ENCODE measurements around the gene MRPL10. TPM values are rescaled to one million over a fixed set of nuclear protein-coding genes. Genes with fewer than 3 reads are reported as not detected.

MRPL10 gene
- total and polyA plus RNA-seq, 10 of the 15 experiments (the other 5 are each of a cell fraction or from before 2014, with no cell fraction given): 18.9 to 61.9 (median 47.3) TPM

DNA sequence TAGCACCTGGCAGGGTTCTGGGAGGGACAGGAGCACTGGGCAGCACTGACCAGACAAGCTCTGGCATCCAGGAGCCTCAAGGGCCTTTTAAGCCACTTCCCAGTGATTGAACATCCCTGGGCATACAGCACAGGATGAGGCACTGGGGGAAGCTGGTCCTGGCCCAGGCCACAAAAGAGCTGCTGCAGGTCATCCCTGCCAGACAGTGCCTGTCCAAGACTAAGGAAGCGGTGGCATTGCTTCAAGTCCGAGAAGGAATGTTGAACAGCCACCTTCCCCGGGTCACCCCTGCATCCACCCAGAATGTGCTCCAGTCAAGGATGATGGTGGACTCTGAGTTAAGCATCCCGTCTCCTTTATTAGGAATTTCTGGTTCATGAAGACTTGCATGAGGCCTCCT is 8.6 kb downstream of the MRPL10 start:
- FAIRE-seq (no peak), DNase-seq (ENCODE audit: low read depth, low spot score) (no peak), ATAC-seq (no peak)
- CTCF ChIA-PET: interaction anchor here (1.3 to 2.5 kb wide), 6 partner anchors 8 to 170 kb away, joined by 3 to 20 read pairs (median 6); partner anchors contain the start of genes LRRC46, MRPL10 and SCRN2
- 98% methylated on average over 4 of the region's 4 CpGs for WGBS (ENCODE audit: insufficient coverage, insufficient replicate concordance, low lambda C conversion rate, missing lambda C conversion rate)
- Histone ChIP-seq H3K4me3 (no peak overlapping the region), H3K27me3 (replicated peaks in 1 of 2; ENCODE audit: control insufficient read depth in 2 of 2, insufficient read depth in 2 of 2, low read length in 1 of 2) (no peaks in the 10 kb centered on the region), H3K79me2 (ENCODE audit: control insufficient read depth, insufficient read depth, low read length) (peaks cover 7% of the 10 kb centered on the region; the same call in 1 of the 2 replicates), H3K9ac (ENCODE audit: control insufficient read depth, insufficient read depth, low read length) (no peak overlapping the region), H3K4me1 (ENCODE audit: control insufficient read depth, insufficient read depth, low read length) (peaks cover 10% of the 10 kb centered on the region), H4K20me1 (ENCODE audit: control insufficient read depth, insufficient read depth) (no peaks in the 10 kb centered on the region), H3K36me3 (ENCODE audit: control insufficient read depth in 2 of 2, insufficient read depth in 2 of 2, low read length in 1 of 2) (peaks cover 11 to 16% of the 10 kb centered on the region in 2 experiments; a peak in 3 of 4 replicates), H3K4me2 (ENCODE audit: control insufficient read depth, insufficient read depth) (no peak overlapping the region), H2AFZ (ENCODE audit: control insufficient read depth, low read depth, low read length) (no peak overlapping the region), H3K9me3 (replicated peaks; ENCODE audit: control insufficient read depth, insufficient read depth, low read length) (no peaks in the 10 kb centered on the region), H3K27ac (ENCODE audit: control insufficient read depth, insufficient read depth) (no peak overlapping the region)
- POLR2A ChIA-PET: interaction anchor here (1.9 to 2.1 kb wide), 2 partner anchors 9 to 18 kb away, joined by 5 to 14 read pairs; partner anchors contain the start of genes LRRC46, MRPL10 and SCRN2
- intact Hi-C loops (cut with micrococcal nuclease; ENCODE audit: unreplicated experiment): no loop called here
- TF ChIP-seq SIX5 (IDR thresholded peaks at IDR 0.05; ENCODE audit: low read depth, low read length, severe bottlenecking): no peak
- TF ChIP-seq POLR2A (IDR thresholded peaks at IDR 0.05; ENCODE audit: low read depth, low read length): peak; percentile 17; the same call in 1 of the 2 replicates
- RAD21 ChIA-PET (ENCODE audit: unreplicated experiment): no interaction called here
- in situ Hi-C loops (cut with MboI): no loop called here
- BruUV-seq (replicated peaks): no TSS peak
- SMC1A ChIA-PET (ENCODE audit: uncharacterized antibody, unreplicated experiment): interaction anchor here (1.0 kb wide), 1 partner anchor 17 kb away, joined by 3 read pairs; no protein-coding TSS in a partner anchor

DNA sequence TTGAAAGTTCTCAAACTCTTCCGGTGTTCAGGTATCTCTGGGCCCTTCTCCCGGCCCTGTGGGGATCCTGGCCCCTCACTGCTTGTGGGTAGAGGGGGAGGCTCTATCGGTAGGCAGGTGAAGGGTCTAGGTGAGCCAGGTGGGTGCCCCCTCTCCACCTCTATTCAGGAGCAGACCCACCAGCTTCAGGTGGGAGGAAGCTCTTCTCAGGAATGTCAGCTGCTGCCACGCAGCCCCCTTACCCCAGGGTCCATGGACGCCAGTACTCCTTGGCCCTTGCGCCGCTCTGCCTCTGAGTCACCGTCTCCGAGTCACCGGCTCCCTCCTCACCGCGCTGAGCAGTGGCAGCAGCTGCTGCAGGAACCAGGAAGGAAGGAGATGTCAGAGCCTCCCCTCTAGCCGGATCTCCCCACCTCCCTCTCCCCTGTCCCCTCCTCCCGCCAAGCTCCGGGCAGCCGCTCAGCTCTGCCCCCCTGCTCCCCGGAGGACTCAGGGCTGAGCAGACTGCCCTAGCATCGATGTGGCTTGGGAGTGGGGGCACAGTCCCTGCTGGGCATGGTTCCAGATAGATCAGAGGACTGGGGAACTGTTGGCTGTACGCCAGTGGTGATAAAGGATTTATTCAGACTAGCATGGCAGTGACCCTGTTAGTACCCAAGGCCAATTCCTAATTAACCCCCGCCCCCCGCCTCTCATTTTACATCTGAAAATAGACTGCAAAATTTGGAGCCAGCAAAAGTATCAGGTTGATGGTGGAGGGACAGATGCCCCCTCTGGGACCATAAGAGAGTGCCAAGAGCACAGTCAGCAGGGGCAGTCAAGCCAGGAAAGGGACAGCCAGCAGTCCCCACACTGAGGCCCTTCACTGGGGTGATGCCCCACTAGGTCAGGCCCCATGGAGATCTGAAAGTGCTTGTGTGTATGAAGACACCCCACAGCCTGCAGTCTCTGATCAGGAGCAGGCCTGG is 9.6 kb downstream of the MRPL10 start, which contains the start of gene OSBPL7:
TSS of gene OSBPL7 (minus strand) at position 371 of the 968 bp plus-strand sequence. CDS start 1,516 bp downstream, outside the sequence.
- ATAC-seq (peak; percentile 98), FAIRE-seq (peak; percentile 88), DNase-seq (ENCODE audit: low read depth, low spot score) (peak; percentile 38)
- Histone ChIP-seq H3K27ac (ENCODE audit: control insufficient read depth, insufficient read depth) (peak within 1 kb of the TSS; percentile 32), H3K79me2 (ENCODE audit: control insufficient read depth, insufficient read depth, low read length) (peaks cover 7% of the 10 kb centered on the region; the same call in 1 of the 2 replicates), H3K27me3 (replicated peaks in 1 of 2; ENCODE audit: control insufficient read depth in 2 of 2, insufficient read depth in 2 of 2, low read length in 1 of 2) (no peaks in the 10 kb centered on the region), H3K4me3 (peak within 1 kb of the TSS; percentile 93), H4K20me1 (ENCODE audit: control insufficient read depth, insufficient read depth) (no peaks in the 10 kb centered on the region), H3K4me2 (ENCODE audit: control insufficient read depth, insufficient read depth) (peak within 1 kb of the TSS; percentile 93), H3K36me3 (ENCODE audit: control insufficient read depth in 2 of 2, insufficient read depth in 2 of 2, low read length in 1 of 2) (peaks cover 9 to 18% of the 10 kb centered on the region in 2 experiments; a peak in 3 of 4 replicates), H2AFZ (ENCODE audit: control insufficient read depth, low read depth, low read length) (peak within 1 kb of the TSS; percentile 88), H3K9ac (ENCODE audit: control insufficient read depth, insufficient read depth, low read length) (peak within 1 kb of the TSS; percentile 80), H3K9me3 (replicated peaks; ENCODE audit: control insufficient read depth, insufficient read depth, low read length) (no peaks in the 10 kb centered on the region), H3K4me1 (ENCODE audit: control insufficient read depth, insufficient read depth, low read length) (peaks cover 10% of the 10 kb centered on the region)
- BruUV-seq (replicated peaks): no TSS peak
- ChIA-PET POLR2A (interaction anchor here (0.6 to 2.1 kb wide), 5 partner anchors 10 to 355 kb away, joined by 3 to 14 read pairs (median 5); partner anchors contain the start of genes CDK5RAP3, LRRC46, MRPL10 and SCRN2), SMC1A (ENCODE audit: uncharacterized antibody, unreplicated experiment) (interaction anchor here (1.3 to 1.4 kb wide), 2 partner anchors 9 to 196 kb away, joined by 3 to 7 read pairs; partner anchors contain the start of genes LRRC46 and MRPL10), CTCF (interaction anchor here (0.6 to 2.5 kb wide), 14 partner anchors 9 to 171 kb away, joined by 3 to 20 read pairs (median 3); partner anchors contain the start of genes CDK5RAP3, LRRC46, MRPL10 and SCRN2), RAD21 (ENCODE audit: unreplicated experiment) (interaction anchor here (0.7 to 1.1 kb wide), 3 partner anchors 21 to 556 kb away, joined by 3 to 6 read pairs (median 3); no protein-coding TSS in a partner anchor)
- 4% methylated on average over 21 of the region's 21 CpGs for WGBS (ENCODE audit: insufficient coverage, insufficient replicate concordance, low lambda C conversion rate, missing lambda C conversion rate)
- intact Hi-C loops (cut with micrococcal nuclease; ENCODE audit: unreplicated experiment): no loop called here
- in situ Hi-C loops (cut with MboI): no loop called here
- TF ChIP-seq, protein P1, sequence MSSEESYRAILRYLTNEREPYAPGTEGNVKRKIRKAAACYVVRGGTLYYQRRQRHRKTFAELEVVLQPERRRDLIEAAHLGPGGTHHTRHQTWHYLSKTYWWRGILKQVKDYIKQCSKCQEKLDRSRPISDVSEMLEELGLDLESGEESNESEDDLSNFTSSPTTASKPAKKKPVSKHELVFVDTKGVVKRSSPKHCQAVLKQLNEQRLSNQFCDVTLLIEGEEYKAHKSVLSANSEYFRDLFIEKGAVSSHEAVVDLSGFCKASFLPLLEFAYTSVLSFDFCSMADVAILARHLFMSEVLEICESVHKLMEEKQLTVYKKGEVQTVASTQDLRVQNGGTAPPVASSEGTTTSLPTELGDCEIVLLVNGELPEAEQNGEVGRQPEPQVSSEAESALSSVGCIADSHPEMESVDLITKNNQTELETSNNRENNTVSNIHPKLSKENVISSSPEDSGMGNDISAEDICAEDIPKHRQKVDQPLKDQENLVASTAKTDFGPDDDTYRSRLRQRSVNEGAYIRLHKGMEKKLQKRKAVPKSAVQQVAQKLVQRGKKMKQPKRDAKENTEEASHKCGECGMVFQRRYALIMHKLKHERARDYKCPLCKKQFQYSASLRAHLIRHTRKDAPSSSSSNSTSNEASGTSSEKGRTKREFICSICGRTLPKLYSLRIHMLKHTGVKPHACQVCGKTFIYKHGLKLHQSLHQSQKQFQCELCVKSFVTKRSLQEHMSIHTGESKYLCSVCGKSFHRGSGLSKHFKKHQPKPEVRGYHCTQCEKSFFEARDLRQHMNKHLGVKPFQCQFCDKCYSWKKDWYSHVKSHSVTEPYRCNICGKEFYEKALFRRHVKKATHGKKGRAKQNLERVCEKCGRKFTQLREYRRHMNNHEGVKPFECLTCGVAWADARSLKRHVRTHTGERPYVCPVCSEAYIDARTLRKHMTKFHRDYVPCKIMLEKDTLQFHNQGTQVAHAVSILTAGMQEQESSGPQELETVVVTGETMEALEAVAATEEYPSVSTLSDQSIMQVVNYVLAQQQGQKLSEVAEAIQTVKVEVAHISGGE (CRISPR knock-in tag; IDR thresholded peaks at IDR 0.05): no peak
- peak; percentile 21 to 77 (median 35); a peak in 4 of 6 replicates for TF ChIP-seq CTCF (IDR thresholded peaks at IDR 0.05 in 2 of 3, conservative IDR thresholded peaks at IDR 0.05 in 1 of 3; ENCODE audit: control insufficient read depth in 2 of 3, extremely low read depth in 1 of 3, insufficient read depth in 1 of 3, low read depth in 3 of 3, low read length in 3 of 3)
- no peak for TF ChIP-seq ZNF24 (IDR thresholded peaks at IDR 0.05)
- no peak for TF ChIP-seq CREB1 (IDR thresholded peaks at IDR 0.05; ENCODE audit: low read depth)
- TF ChIP-seq MYB (IDR thresholded peaks at IDR 0.05; ENCODE audit: borderline replicate concordance, low read depth, low read length): no peak
- TF ChIP-seq NR2C2 (IDR thresholded peaks at IDR 0.05; ENCODE audit: borderline replicate concordance, control insufficient read depth, insufficient read length, low read depth): no peak
